ENCODE data around the gene THAP3. TPM values are rescaled to one million over a fixed set of nuclear protein-coding genes. Genes with fewer than 3 reads are reported as not detected.

Gene THAP3
- total and polyA plus RNA-seq, 9 of the 15 experiments (the other 6 are each of a cell fraction or from before 2014, with no cell fraction given): 1.9 to 31.2 (median 18.2) TPM

DNA sequence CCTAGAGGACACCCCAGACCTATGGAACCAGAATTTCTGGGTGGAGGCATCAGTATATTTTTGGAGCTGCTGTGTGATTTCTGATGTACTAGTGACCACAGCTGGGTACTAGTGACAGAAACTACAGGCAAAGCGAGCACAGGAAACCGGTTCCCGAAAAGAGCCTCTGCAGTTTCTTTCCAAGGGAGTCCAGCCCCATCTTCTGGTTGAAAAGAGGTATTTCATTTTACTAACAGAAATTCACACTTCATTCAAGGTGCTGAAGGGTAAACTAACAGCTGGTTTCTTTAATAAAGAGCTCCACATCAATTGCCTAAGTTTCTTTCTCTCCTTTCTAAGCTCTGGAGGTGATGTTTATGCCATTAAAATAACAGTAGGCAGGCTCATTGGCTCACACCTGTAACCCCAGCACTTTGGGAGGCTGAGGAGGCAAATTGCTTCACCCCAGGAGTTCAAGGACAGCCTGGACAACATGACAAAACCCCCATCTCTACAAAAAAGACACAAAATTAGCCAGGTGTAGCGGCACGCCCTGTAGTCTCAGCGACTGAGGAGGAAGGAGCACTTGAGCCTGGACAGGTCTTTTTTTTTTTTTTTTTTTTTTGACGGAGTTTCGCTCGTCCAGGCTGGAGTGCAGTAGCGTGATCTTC lies 22.0 kb downstream of the THAP3 start (continued):
- TF ChIP-seq, protein P1, sequence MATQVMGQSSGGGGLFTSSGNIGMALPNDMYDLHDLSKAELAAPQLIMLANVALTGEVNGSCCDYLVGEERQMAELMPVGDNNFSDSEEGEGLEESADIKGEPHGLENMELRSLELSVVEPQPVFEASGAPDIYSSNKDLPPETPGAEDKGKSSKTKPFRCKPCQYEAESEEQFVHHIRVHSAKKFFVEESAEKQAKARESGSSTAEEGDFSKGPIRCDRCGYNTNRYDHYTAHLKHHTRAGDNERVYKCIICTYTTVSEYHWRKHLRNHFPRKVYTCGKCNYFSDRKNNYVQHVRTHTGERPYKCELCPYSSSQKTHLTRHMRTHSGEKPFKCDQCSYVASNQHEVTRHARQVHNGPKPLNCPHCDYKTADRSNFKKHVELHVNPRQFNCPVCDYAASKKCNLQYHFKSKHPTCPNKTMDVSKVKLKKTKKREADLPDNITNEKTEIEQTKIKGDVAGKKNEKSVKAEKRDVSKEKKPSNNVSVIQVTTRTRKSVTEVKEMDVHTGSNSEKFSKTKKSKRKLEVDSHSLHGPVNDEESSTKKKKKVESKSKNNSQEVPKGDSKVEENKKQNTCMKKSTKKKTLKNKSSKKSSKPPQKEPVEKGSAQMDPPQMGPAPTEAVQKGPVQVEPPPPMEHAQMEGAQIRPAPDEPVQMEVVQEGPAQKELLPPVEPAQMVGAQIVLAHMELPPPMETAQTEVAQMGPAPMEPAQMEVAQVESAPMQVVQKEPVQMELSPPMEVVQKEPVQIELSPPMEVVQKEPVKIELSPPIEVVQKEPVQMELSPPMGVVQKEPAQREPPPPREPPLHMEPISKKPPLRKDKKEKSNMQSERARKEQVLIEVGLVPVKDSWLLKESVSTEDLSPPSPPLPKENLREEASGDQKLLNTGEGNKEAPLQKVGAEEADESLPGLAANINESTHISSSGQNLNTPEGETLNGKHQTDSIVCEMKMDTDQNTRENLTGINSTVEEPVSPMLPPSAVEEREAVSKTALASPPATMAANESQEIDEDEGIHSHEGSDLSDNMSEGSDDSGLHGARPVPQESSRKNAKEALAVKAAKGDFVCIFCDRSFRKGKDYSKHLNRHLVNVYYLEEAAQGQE (IDR thresholded peaks at IDR 0.05; ENCODE audit: borderline replicate concordance): peak; percentile 48; the same call in 1 of the 2 replicates
- TF ChIP-seq, protein P1 (CRISPR knock-in tag; IDR thresholded peaks at IDR 0.05; ENCODE audit: low read depth): no peak
- TF ChIP-seq RAD21 (CRISPR knock-in tag; conservative IDR thresholded peaks at IDR 0.05 in 1 of 2, IDR thresholded peaks at IDR 0.05 in 1 of 2): peak; percentile 73 to 76
- TF ChIP-seq, protein P2, sequence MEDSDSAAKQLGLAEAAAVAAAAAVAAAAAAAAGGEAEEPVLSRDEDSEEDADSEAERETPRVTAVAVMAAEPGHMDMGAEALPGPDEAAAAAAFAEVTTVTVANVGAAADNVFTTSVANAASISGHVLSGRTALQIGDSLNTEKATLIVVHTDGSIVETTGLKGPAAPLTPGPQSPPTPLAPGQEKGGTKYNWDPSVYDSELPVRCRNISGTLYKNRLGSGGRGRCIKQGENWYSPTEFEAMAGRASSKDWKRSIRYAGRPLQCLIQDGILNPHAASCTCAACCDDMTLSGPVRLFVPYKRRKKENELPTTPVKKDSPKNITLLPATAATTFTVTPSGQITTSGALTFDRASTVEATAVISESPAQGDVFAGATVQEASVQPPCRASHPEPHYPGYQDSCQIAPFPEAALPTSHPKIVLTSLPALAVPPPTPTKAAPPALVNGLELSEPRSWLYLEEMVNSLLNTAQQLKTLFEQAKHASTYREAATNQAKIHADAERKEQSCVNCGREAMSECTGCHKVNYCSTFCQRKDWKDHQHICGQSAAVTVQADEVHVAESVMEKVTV (CRISPR knock-in tag; IDR thresholded peaks at IDR 0.05): peak; percentile 63; the same call in 1 of the 2 replicates

Measured in K562 (cell line).